Mesodermal cell (in vitro differentiated cells): Measurements from ENCODE around the gene REEP1. TPM values are rescaled to one million over a fixed set of nuclear protein-coding genes. Genes with fewer than 3 reads are reported as not detected.

Experiments
- H3K27ac ChIP-seq: 2 replicates; pipeline ENCODE4 v1.7.0; 2013; ENCODE audit warnings: mild to moderate bottlenecking, low read depth, low read length, moderate library complexity; ENCODE audit not compliant: severe bottlenecking
- H3K36me3 ChIP-seq: 2 replicates; pipeline ENCODE4 v1.7.1; 2013; ENCODE audit warnings: mild to moderate bottlenecking, low read length, moderate library complexity; ENCODE audit not compliant: control insufficient read depth, insufficient read depth
- H3K4me1 ChIP-seq: one replicate; pipeline ENCODE4 v1.7.1; 2013; ENCODE audit warnings: mild to moderate bottlenecking, low read length; ENCODE audit not compliant: insufficient read depth, control insufficient read depth, poor library complexity, severe bottlenecking
- H3K4me3 ChIP-seq: 2 replicates; pipeline ENCODE4 v1.7.0; 2013; ENCODE audit warnings: low read length, control low read depth, mild to moderate bottlenecking; ENCODE audit not compliant: insufficient read depth, poor library complexity, severe bottlenecking; ENCODE audit errors: extremely low read depth
- H3K9me3 ChIP-seq: 2 replicates; pipeline ENCODE4 v1.7.1; 2013; ENCODE audit warnings: mild to moderate bottlenecking, low read length, moderate library complexity; ENCODE audit not compliant: control insufficient read depth
- WGBS, 2 experiments: methylation state at CpG; one replicate each; pipeline ENCODE4 v1.1.5; 2013; ENCODE audit warnings: missing lambda C conversion rate in 2 of 2; ENCODE audit not compliant: insufficient coverage in 2 of 2; 5-methylcytosine and 5-hydroxymethylcytosine counted together
- polyA plus RNA-seq, 2 experiments: library from polyadenylated mRNA; stranded (reverse); fragments of 50-300 nt; gene quantifications; one replicate each; pipeline ENCODE4 v1.2.3, GENCODE V29; 2013

REEP1 gene, protein sequence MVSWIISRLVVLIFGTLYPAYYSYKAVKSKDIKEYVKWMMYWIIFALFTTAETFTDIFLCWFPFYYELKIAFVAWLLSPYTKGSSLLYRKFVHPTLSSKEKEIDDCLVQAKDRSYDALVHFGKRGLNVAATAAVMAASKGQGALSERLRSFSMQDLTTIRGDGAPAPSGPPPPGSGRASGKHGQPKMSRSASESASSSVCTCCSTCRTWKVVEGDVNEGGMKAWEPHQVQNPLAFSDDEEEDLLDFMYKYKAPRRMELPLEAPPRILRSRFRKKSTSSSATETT
- polyA plus RNA-seq (2013, experiment 1 of 2): 1.1 TPM
- 1.3 TPM for polyA plus RNA-seq (2013, experiment 2 of 2)

DNA sequence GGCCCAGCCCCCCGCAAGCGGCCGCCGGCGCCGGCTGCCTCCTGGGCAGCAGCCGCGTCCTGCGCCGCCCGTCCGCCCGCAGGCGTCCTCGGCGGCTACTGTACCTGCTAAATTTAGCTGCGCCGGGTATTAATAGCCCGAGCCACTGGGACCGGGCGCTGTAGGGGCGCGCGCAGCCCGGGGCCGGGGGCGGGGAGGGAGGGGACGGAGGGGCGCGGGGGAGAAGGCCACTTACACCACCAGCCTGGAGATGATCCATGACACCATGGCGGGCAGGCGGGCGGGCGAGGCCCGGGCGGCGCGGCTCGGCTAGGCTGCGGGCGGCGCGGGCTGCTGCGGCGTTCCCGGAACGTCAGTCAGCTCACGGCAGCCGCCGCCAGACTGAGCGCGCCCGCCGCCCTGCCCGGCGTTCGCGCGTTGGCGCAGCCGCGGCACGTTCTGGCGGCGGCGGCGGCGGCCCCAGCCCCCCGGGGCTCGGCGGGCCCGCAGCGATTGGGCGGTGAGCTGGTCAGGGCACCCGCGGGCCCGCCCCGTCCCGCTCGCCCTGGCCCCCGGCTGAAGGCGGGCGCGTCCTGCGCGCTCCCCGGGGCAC is at the start of gene REEP1:
Gene REEP1, minus strand, starts transcription at position 383 of the 592 bp plus-strand sequence. Its CDS starts 116 bp downstream, at position 267.
- 0 to 1% methylated on average over 46 to 81 of the region's 87 CpGs for WGBS, 2 experiments
- H3K9me3 ChIP-seq: peaks cover 3% of the 10 kb centered on the region
- no peaks in the 10 kb centered on the region for H3K36me3 ChIP-seq
- no peak within 1 kb of the TSS for H3K27ac ChIP-seq
- peaks cover 4% of the 10 kb centered on the region for H3K4me1 ChIP-seq
- peak within 1 kb of the TSS; percentile 47 for H3K4me3 ChIP-seq

DNA sequence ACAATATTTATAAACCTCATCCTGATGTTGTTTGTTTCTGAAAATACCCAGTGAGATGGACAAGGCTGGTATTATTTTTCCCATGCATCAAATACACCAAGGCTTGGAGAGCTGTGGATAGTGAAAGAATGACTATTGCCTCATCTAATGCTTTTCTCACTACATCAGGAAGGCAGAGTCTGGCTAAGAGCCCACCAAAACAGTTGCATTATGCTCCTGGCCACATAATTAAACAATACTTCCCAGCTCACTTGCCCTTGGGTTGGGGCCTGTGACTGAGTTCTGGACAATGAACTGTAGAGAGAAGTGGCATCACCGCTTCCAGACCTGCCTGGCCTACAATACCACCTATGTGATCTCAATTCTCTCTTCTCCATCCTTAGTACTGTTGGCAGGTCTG is 46.4 kb upstream of the REEP1 start:
- Histone ChIP-seq H3K27ac (no peak overlapping the region), H3K36me3 (no peaks in the 10 kb centered on the region), H3K9me3 (no peaks in the 10 kb centered on the region), H3K4me1 (no peaks in the 10 kb centered on the region), H3K4me3 (no peak overlapping the region)
- WGBS, 2 experiments: no CpG with 5 or more reads among the region's 1 CpG

DNA sequence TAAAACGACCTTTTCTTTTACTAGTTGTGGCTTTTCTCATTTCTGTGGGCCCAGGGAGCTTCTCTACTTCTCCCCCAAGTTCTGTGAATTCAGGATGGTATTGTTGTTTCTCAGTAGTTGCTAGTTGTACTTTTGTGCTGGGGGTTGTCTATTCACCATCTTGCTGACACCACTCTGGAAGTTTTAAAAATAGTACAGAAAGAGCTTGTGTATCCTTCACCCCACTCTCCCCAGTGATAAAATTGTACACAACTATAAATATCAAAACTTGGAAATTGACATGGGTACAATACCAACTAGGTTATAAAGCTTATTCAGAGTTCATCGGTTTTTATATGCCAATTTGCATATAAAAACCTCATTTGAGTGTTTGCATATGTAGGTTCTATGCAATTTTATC is 45.3 kb upstream of the REEP1 start:
- Histone ChIP-seq H3K27ac (no peak overlapping the region), H3K36me3 (no peaks in the 10 kb centered on the region), H3K4me3 (no peak overlapping the region), H3K9me3 (no peaks in the 10 kb centered on the region), H3K4me1 (no peaks in the 10 kb centered on the region)
- 60 to 83% methylated on average over 1 of the region's 2 CpGs for WGBS, 2 experiments

DNA sequence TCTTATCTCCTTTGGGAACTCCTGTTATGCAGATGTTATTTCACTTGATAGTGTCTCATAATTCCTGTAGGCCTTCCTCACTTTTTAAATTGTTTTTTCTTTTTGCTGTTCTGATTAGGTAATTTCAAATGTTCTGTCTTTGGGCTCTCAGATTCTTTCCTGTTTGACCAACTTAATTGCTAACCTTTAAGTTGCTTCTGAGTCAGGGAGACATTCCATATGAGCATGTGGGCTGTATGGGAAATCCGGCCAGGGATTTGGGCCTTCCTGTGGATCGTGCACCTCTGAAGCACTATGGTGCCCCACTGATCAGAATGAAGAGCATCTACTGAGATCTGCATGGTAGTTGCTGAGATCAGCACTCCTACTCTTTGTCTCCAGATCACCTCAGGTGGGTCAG is 44.7 kb upstream of the REEP1 start:
- Histone ChIP-seq H3K36me3 (no peaks in the 10 kb centered on the region), H3K4me1 (no peaks in the 10 kb centered on the region), H3K4me3 (no peak overlapping the region), H3K9me3 (no peaks in the 10 kb centered on the region), H3K27ac (no peak overlapping the region)
- WGBS, 2 experiments: 87 to 95% methylated on average over 2 of the region's 2 CpGs

DNA sequence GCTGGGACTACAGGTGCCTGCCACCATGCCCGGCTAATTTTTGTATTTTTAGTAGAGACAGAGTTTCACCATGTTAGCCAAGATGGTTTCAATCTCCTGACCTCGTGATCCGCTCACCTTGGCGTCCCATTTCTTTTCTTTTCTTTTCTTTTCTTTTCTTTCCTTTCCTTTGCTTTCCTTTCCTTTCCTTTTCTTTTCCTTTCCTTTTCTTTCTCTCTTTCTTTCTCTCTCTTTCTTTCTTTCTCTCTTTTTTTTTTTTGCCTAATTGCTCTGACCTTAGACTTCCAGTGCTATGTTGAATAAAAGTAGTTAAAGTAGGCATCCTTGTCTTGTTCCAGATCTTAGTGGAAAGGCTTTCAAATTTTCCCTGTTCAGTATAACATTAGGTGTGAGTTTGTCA is 41.0 kb upstream of the REEP1 start:
- Histone ChIP-seq H3K27ac (no peak overlapping the region), H3K9me3 (no peaks in the 10 kb centered on the region), H3K4me3 (no peak overlapping the region), H3K4me1 (no peaks in the 10 kb centered on the region), H3K36me3 (no peaks in the 10 kb centered on the region)
- 93% methylated on average over 3 of the region's 4 CpGs for WGBS, 2 experiments

DNA sequence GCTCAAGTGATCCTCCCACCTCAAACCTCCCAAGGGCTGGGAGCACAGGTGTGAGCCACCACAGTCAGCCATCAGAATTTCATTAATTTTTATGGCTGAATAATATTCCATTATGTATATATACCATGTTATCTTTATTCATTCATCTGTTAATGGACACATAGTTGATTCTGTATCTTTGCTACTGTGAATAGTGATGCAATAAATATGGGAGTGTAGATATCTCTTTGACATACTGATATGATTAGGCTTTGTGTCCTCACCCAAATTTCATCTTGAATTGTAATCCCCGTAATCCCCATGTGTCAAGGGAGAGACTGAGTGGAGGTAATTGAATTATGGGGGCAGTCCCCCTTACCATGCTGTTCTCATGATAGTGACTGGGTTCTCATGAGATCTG is 38.2 kb upstream of the REEP1 start:
- Histone ChIP-seq H3K9me3 (peaks cover 3% of the 10 kb centered on the region), H3K36me3 (no peaks in the 10 kb centered on the region), H3K27ac (no peak overlapping the region), H3K4me1 (no peaks in the 10 kb centered on the region), H3K4me3 (no peak overlapping the region)
- no CpG with 5 or more reads among the region's 1 CpG for WGBS, 2 experiments

DNA sequence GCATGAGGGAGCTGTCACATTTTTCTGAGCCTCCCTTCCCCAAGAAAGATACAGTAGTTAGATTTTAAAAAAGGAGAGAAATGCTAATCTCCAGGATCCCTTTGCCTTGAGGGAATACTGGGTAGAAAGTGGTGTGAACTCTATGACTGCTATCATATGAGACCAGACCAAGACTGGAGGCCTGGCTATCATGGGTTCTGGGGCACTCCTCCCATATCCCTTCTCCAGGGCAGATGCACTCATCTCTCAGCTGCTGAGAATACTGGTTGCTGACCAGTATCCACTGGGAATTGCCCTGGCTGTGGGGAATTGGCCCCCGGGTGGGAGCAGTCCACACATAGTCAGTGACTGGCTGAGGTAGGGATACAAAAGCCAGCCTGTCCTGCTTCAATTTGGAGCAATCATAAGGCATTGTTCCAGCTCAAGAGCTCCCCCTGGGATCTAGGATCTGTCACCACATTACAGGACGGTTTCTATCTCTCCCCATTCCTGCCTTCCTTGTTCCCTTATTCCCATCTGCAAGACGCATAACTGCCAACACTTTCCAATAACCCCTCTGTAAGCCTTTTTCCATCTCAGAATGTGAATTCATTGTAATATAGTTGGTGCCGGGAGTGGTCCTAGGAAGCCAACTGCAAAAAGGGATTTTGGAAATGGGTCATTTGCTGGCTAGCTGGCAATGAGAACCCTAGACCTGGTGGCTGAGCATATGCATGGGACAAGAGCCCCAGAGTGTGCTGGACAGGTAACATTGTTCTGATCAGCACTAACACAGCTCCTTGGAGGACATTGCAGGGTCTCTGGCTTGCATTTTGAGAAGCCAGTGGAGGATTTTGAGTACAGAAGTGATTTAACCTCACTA is 35.4 kb upstream of the REEP1 start:
- WGBS, 2 experiments: 20 to 39% methylated on average over 2 to 3 of the region's 4 CpGs
- H3K9me3 ChIP-seq: peaks cover 8% of the 10 kb centered on the region
- H3K4me3 ChIP-seq: no peak overlapping the region

DNA sequence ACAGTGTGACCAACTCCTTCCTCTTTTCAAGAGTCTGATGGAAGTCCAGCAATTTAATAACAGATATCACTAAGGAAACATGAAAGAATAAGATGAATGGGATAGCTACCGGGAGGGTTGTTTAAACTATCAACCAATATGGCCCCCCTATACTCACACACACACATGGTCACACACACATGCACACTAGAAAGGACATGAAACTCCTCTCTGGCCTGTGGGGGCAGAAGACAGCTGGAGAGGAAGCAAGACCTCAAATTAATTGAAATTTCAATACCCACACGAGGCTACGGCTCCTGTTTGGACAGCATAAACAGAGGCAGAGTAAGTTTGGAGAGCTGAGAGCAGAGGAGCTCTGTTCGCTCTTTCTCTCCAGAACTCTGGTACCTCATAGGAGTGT is 34.7 kb upstream of the REEP1 start:
- H3K36me3 ChIP-seq: no peaks in the 10 kb centered on the region
- WGBS, 2 experiments: 78 to 88% methylated on average over 3 of the region's 4 CpGs

More for the DNA sequence above, 35.4 kb upstream of the REEP1 start:
- H3K27ac ChIP-seq: no peak overlapping the region
- H3K36me3 ChIP-seq: no peaks in the 10 kb centered on the region
- H3K4me1 ChIP-seq: no peaks in the 10 kb centered on the region

DNA sequence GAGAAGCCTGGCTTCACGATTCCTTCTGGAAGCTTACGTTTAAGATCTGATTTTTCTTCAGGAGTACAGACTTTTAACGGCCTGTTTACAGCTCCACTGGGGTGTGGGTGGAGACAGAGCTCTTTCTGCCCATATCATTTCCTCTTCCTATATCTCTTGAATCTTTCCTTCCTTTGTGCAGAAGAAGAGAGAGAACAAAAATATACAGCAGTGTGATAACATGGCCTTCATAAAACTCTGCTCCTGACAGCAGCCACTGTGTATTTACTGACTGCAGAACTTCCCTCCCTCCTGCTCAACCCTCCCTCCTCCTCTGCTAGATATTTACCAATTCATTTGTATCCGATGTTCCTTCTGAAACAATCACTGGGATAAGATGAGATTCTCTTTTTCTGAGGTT is 34.1 kb upstream of the REEP1 start:
- Histone ChIP-seq H3K36me3 (no peaks in the 10 kb centered on the region), H3K9me3 (peaks cover 8% of the 10 kb centered on the region), H3K4me3 (no peak overlapping the region), H3K4me1 (no peaks in the 10 kb centered on the region), H3K27ac (peak overlapping the region; percentile 23)
- whole genome bisulfite sequencing, 2 experiments: no CpG with 5 or more reads among the region's 4 CpGs

More for the DNA sequence above, 34.7 kb upstream of the REEP1 start:
- no peaks in the 10 kb centered on the region for H3K4me1 ChIP-seq
- H3K27ac ChIP-seq: no peak overlapping the region
- peaks cover 8% of the 10 kb centered on the region for H3K9me3 ChIP-seq
- H3K4me3 ChIP-seq: no peak overlapping the region

DNA sequence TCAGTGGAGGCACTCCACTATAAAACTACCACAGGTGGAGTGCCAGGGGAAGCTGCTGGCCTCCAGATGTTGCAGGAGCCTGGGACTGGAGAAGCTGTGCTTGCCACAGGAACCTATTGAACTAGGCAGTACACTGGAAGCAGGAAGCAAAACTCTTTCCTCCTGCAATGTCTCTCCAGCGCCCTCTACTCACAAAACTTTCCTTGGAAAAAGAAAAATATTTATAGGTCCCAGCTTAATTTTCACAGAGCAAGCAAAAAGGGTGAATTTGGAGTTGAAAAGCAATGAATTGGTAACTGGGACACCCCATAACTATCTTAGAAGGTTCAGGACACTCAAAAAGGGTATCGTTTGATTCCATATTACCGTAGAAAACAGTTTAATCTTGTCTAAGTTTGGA is 33.2 kb upstream of the REEP1 start:
- 85 to 90% methylated on average over 2 of the region's 3 CpGs for WGBS, 2 experiments
- peaks cover 8% of the 10 kb centered on the region for H3K9me3 ChIP-seq
- no peak overlapping the region for H3K4me3 ChIP-seq
- H3K27ac ChIP-seq: no peak overlapping the region
- H3K4me1 ChIP-seq: no peaks in the 10 kb centered on the region
- H3K36me3 ChIP-seq: no peaks in the 10 kb centered on the region
